ENCODE measurements around the gene RHBDL3. TPM values are rescaled to one million over a fixed set of nuclear protein-coding genes. Genes with fewer than 3 reads are reported as not detected.

RHBDL3 gene
- total RNA-seq, 1 experiment from 2014 or later = not detected

DNA sequence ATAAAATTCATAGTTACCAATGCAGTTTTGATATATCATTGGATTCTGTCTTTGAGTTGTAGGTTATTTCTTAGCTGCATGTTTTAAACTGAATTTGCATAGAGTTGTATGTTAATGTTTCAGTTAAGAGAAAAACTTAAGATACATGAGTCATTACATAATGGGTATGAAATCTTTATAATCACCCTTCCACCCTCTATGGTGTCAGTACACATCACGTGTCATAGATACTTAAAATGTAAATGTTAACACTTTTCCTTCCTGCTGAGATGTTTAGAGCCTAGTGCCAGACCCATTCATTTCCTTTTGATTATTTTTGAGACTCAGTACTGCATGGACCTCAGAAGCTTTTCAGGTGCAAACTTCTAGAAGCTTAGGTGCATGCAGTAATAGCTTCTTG, 104.8 kb downstream of the RHBDL3 start:
- intact Hi-C loops (cut with micrococcal nuclease) = no loop called here
- peaks cover 8% of the 10 kb centered on the region for H3K4me1 Mint-ChIP-seq (ENCODE audit: insufficient read depth, unreplicated experiment)
- no TSS peak for BruUV-seq (replicated peaks)

More for the DNA sequence above, 104.8 kb downstream of the RHBDL3 start:
- no peak overlapping the region for H3K27ac Mint-ChIP-seq (ENCODE audit: low read depth, unreplicated experiment)
- peaks cover 97% of the 10 kb centered on the region for H3K36me3 Mint-ChIP-seq (ENCODE audit: insufficient read depth, unreplicated experiment)
- H3K4me3 Mint-ChIP-seq (ENCODE audit: unreplicated experiment) = no peak overlapping the region
- no peak for DNase-seq (ENCODE audit: unreplicated experiment)
- ChIA-PET CTCF (interaction anchor here (0.6 to 1.3 kb wide), 3 partner anchors 19 to 115 kb away, joined by 3 read pairs; no protein-coding TSS in a partner anchor), POLR2A (interaction anchor here (0.7 to 3.3 kb wide), 5 partner anchors 8 to 18 kb away, joined by 3 to 14 read pairs (median 4); no protein-coding TSS in a partner anchor)
- no peaks in the 10 kb centered on the region for H3K27me3 Mint-ChIP-seq (ENCODE audit: insufficient read depth, unreplicated experiment)
- H3K9me3 Mint-ChIP-seq (ENCODE audit: unreplicated experiment) = no peaks in the 10 kb centered on the region
- TF ChIP-seq, protein P1, sequence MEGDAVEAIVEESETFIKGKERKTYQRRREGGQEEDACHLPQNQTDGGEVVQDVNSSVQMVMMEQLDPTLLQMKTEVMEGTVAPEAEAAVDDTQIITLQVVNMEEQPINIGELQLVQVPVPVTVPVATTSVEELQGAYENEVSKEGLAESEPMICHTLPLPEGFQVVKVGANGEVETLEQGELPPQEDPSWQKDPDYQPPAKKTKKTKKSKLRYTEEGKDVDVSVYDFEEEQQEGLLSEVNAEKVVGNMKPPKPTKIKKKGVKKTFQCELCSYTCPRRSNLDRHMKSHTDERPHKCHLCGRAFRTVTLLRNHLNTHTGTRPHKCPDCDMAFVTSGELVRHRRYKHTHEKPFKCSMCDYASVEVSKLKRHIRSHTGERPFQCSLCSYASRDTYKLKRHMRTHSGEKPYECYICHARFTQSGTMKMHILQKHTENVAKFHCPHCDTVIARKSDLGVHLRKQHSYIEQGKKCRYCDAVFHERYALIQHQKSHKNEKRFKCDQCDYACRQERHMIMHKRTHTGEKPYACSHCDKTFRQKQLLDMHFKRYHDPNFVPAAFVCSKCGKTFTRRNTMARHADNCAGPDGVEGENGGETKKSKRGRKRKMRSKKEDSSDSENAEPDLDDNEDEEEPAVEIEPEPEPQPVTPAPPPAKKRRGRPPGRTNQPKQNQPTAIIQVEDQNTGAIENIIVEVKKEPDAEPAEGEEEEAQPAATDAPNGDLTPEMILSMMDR (IDR thresholded peaks at IDR 0.05; ENCODE audit: unreplicated experiment) = no peak

Small RNAs within 50 kb of the gene (microRNA-seq; reads per million reads assigned to microRNA genes)
- not detected for gene MIR632

Other genes with a start within 250 kb of the RHBDL3 start
- 19.8 and 21.9 TPM in 2 replicates for gene RHOT1, start 123.3 kb upstream of the RHBDL3 start, total RNA-seq (2022)
- gene C17orf75, start 76.3 kb downstream of the RHBDL3 start, total RNA-seq (2022) = 11.5 and 18.1 TPM in 2 replicates
- 167 and 179 TPM in 2 replicates for gene ZNF207, start 84.3 kb downstream of the RHBDL3 start, total RNA-seq (2022)
- gene PSMD11, start 178.7 kb downstream of the RHBDL3 start, total RNA-seq (2022) = 123 and 134 TPM in 2 replicates
- gene CDK5R1, start 221.2 kb downstream of the RHBDL3 start, total RNA-seq (2022) = 4.0 and 4.4 TPM in 2 replicates